H1 (cell line): Measurements from ENCODE around the gene KLHL8. TPM values are rescaled to one million over a fixed set of nuclear protein-coding genes. Genes with fewer than 3 reads are reported as not detected.

Experiments
- BCL11A ChIP-seq, 2 experiments: IDR thresholded peaks; one replicate each; pipeline ENCODE4 v1.6.1; 2011; ENCODE audit warnings: low read depth in 2 of 2, low read length in 2 of 2, mild to moderate bottlenecking in 2 of 2
- JUN ChIP-seq: IDR thresholded peaks from 2 replicates; pipeline ENCODE4 v1.6.1; 2011; ENCODE audit warnings: low read depth, mild to moderate bottlenecking, improper control_type of control experiment, low read length
- KDM1A ChIP-seq: fragments of 200-600, 300-600 bp; sonication (generic); IDR thresholded peaks from 2 replicates; pipeline ENCODE4 v1.7.1; 2016; ENCODE audit warnings: mild to moderate bottlenecking, low read length, borderline replicate concordance
- KDM4A ChIP-seq: IDR thresholded peaks from one replicate; pipeline ENCODE4 v1.7.1; 2012; ENCODE audit warnings: low read depth, mild to moderate bottlenecking, moderate library complexity, low read length, inconsistent platforms; ENCODE audit not compliant: severe bottlenecking
- KDM5A ChIP-seq: fragments of 200-600 bp; IDR thresholded peaks from 2 replicates; pipeline ENCODE4 v1.7.1; 2012; ENCODE audit warnings: mild to moderate bottlenecking, low read length, inconsistent platforms, mixed read lengths
- RNF2 ChIP-seq: fragments of 200-900, 300-1000 bp; sonication (generic); IDR thresholded peaks from 2 replicates; pipeline ENCODE4 v1.7.1; 2016; ENCODE audit warnings: borderline replicate concordance, low read depth, mild to moderate bottlenecking, antibody characterized with exemption, low read length; ENCODE audit not compliant: poor library complexity, severe bottlenecking; ENCODE audit errors: missing control alignments
- TBP ChIP-seq: IDR thresholded peaks from 2 replicates; pipeline ENCODE4 v1.6.1; 2011; ENCODE audit warnings: low read depth, low read length, improper control_type of control experiment
- polyA plus RNA-seq, 7 experiments: library from polyadenylated mRNA; depleted of rRNA in 3 of 7; stranded (reverse) in 5 of 7; unstranded in 2 of 7; fragments of >200 nt in 5 of 7; fragments of 200-250 nt in 2 of 7; gene quantifications; 1 replicate in 5 of 7; 2 replicates in 1 of 7; 4 replicates in 1 of 7; pipeline versions ENCODE4 v1.2.1 to v1.2.3, GENCODE V29; 2011 to 2013; ENCODE audit warnings: missing spikeins in 2 of 7, mixed read lengths in 2 of 7
- total RNA-seq: library from RNA; stranded (reverse); fragmentation: NEBNext Ultra II Directional; extraction: Animal tissue kit (Norgen Biotek cat#: 25700); gene quantifications from 2 replicates; pipeline ENCODE4 v1.2.1, GENCODE V29; 2021
- TF ChIP-seq, protein P1 (sequence below): fragments of 300-600 bp; sonication (generic); IDR thresholded peaks from 2 replicates; pipeline ENCODE4 v1.7.1; 2012; ENCODE audit warnings: low read length, moderate library complexity, mild to moderate bottlenecking, inconsistent platforms; ENCODE audit not compliant: insufficient replicate concordance

The KLHL8 gene
- total and polyA plus RNA-seq, 2 of the 8 experiments (the other 6 are each of a cell fraction or from before 2014, with no cell fraction given) = 0.94 to 8.1 TPM

DNA sequence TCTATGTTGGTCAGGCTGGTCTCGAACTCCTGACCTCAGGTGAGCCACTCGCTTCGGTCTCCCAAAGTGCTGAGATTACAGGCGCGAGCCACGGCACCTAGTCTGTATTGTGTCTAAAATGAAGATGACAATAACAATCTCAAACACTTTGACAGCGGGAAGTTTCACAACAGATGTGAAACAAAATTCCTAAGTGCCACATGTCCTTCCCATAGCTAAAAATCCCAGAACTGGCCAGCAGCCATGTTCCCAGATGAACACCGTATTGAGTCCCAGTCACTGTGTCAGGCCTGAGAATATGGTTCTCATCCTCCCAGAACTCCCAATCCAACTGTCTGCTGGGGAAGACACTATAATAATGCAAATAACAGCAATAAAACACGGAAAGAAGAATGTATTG lies 16.4 kb upstream of the KLHL8 start (continued):
- TF ChIP-seq, protein P1, sequence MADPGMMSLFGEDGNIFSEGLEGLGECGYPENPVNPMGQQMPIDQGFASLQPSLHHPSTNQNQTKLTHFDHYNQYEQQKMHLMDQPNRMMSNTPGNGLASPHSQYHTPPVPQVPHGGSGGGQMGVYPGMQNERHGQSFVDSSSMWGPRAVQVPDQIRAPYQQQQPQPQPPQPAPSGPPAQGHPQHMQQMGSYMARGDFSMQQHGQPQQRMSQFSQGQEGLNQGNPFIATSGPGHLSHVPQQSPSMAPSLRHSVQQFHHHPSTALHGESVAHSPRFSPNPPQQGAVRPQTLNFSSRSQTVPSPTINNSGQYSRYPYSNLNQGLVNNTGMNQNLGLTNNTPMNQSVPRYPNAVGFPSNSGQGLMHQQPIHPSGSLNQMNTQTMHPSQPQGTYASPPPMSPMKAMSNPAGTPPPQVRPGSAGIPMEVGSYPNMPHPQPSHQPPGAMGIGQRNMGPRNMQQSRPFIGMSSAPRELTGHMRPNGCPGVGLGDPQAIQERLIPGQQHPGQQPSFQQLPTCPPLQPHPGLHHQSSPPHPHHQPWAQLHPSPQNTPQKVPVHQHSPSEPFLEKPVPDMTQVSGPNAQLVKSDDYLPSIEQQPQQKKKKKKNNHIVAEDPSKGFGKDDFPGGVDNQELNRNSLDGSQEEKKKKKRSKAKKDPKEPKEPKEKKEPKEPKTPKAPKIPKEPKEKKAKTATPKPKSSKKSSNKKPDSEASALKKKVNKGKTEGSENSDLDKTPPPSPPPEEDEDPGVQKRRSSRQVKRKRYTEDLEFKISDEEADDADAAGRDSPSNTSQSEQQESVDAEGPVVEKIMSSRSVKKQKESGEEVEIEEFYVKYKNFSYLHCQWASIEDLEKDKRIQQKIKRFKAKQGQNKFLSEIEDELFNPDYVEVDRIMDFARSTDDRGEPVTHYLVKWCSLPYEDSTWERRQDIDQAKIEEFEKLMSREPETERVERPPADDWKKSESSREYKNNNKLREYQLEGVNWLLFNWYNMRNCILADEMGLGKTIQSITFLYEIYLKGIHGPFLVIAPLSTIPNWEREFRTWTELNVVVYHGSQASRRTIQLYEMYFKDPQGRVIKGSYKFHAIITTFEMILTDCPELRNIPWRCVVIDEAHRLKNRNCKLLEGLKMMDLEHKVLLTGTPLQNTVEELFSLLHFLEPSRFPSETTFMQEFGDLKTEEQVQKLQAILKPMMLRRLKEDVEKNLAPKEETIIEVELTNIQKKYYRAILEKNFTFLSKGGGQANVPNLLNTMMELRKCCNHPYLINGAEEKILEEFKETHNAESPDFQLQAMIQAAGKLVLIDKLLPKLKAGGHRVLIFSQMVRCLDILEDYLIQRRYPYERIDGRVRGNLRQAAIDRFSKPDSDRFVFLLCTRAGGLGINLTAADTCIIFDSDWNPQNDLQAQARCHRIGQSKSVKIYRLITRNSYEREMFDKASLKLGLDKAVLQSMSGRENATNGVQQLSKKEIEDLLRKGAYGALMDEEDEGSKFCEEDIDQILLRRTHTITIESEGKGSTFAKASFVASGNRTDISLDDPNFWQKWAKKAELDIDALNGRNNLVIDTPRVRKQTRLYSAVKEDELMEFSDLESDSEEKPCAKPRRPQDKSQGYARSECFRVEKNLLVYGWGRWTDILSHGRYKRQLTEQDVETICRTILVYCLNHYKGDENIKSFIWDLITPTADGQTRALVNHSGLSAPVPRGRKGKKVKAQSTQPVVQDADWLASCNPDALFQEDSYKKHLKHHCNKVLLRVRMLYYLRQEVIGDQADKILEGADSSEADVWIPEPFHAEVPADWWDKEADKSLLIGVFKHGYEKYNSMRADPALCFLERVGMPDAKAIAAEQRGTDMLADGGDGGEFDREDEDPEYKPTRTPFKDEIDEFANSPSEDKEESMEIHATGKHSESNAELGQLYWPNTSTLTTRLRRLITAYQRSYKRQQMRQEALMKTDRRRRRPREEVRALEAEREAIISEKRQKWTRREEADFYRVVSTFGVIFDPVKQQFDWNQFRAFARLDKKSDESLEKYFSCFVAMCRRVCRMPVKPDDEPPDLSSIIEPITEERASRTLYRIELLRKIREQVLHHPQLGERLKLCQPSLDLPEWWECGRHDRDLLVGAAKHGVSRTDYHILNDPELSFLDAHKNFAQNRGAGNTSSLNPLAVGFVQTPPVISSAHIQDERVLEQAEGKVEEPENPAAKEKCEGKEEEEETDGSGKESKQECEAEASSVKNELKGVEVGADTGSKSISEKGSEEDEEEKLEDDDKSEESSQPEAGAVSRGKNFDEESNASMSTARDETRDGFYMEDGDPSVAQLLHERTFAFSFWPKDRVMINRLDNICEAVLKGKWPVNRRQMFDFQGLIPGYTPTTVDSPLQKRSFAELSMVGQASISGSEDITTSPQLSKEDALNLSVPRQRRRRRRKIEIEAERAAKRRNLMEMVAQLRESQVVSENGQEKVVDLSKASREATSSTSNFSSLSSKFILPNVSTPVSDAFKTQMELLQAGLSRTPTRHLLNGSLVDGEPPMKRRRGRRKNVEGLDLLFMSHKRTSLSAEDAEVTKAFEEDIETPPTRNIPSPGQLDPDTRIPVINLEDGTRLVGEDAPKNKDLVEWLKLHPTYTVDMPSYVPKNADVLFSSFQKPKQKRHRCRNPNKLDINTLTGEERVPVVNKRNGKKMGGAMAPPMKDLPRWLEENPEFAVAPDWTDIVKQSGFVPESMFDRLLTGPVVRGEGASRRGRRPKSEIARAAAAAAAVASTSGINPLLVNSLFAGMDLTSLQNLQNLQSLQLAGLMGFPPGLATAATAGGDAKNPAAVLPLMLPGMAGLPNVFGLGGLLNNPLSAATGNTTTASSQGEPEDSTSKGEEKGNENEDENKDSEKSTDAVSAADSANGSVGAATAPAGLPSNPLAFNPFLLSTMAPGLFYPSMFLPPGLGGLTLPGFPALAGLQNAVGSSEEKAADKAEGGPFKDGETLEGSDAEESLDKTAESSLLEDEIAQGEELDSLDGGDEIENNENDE = no peak
- no peak for TF ChIP-seq JUN
- TF ChIP-seq TBP = no peak
- no peak for TF ChIP-seq RNF2
- TF ChIP-seq KDM4A = no peak
- TF ChIP-seq KDM5A = no peak
- TF ChIP-seq BCL11A (IDR thresholded peaks at IDR 0.05; ENCODE audit: low read depth in 2 of 2, low read length in 2 of 2) = no peak
- no peak for TF ChIP-seq KDM1A
